ENCODE results near the gene UBE2E1.

Gene UBE2E1

DNA sequence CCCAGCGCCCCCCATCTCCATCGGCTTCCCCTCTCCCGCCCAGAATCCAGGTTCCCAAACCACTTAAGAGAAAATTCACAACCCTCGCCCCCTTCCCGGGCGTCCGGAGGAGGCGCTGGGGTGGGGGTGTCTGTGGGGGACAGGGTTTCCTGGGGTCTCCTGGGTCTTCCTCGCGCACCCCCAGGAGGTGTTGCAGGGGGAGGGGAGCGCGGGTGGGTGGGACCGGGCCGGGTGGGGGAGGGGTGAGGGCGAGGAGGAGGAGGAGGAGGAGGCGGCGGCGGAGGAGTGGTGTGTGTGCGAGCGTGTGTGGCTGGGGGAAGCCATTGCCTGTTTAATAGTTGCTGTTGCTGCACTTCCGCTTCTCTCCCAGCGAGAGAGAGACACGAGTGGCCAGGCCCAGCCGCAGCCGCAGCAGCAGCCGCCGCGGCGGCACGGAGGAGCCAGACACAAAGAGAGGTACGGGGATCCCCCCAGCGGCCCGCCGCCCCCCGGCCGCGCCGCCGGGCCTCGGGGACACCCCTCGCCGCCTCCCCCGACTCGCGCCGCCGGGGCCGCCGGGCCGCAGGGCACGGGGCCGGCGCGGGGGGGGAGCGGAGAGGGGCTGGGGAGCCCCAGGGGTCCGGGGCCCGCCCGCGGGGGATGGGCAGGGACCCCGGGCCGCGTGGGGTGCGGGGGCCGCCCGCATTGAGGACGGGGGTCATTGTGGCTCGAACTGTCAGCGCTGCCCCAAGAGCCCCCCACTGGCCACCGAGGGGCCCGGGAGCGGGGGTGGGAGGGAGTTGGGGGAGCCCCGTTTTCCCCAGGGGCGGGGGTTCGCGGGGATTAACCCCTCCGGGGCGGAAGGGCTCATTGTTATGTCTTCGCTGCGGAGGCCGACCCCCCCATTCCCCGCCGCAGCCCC, at the start of gene UBE2E1:
Gene UBE2E1 (plus strand): TSS at position 323 of the 901 bp plus-strand sequence. CDS start 1,315 bp downstream, outside the sequence.
- no peak for DNase-seq

GRCh38 chr3:23756206-23756840, 49.4 kb upstream of the UBE2E1 start:
- no peak for DNase-seq

DNA sequence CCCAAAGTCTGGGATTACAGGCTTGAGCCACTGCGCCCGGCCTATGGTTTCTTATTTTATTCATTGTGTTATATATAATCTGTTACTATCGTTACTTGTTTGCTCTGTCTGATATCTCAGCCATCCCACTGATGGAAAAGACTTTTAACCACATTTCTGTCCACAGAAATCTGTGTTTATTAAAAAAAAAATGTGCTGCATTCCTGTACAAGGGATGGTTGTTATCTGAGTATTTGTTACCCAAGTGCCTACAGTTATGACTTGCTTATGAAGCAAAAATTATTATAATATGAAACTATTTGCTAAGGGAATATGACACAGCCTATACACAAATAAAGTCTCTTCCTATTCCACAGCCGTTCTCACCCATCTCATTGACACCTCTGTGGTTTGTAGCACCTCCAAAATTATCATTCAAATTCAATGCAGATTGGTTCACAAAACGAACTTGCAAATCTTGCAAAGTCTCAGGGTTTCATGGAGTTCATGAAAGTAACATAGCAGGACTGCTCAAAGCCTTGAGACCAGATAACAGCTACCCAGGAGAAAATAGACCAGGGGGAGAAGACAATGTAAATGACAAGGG, 47.4 kb upstream of the UBE2E1 start:
- DNase-seq, result no peak

DNA sequence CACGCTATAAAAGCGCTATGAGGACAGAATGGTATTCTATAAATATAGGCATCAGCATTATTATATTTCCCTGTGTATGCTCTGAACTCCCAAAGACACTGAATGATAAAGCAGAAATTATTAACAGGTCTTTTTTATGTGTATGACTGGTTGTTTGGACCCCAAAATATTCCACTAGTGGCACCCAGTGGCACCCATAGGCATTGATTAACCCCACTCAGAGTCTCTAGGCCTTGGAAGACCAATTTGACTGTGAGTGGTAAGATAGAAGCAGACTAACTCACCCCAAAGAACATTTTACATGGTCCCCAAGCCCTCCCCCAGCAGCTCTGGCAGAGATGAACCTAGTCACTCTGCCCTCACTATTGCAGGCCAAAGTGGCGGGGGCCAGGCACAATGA, 45.4 kb upstream of the UBE2E1 start:
- DNase-seq, result no peak

DNA sequence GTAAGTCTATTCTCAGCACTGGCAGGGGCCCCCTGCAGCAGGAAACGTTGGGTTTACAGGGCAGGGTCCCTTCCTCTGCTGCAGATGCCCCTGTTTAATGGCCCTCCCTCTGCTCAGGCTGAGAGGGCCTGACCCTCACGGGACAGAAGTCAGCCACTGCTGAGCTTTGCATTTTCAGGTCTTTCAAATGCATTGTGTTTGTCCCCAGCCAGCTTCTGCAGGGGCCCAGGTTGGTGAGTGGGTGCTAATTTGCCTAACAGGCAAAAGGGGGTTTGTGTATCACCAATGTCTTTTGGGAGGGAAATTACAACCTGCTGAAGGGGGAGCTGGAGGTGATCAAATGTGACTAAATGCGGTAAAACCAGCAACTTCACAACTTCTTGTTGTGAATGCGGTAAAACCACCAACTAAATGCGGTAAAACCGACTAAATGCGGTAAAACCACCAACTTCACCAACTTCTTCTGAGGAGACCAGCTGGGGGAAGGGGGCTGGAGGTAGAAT, 44.8 kb upstream of the UBE2E1 start:
- DNase-seq, result no peak

GRCh38 chr3:23761440-23761896, 44.3 kb upstream of the UBE2E1 start:
- DNase-seq, result no peak

- no peak for DNase-seq
These were observed 43.5 kb upstream of the UBE2E1 start for GRCh38 chr3:23762214-23762613.

GRCh38 chr3:23762759-23763477, 42.8 kb upstream of the UBE2E1 start:
- no peak for DNase-seq

- no peak for DNase-seq
These were observed 41.3 kb upstream of the UBE2E1 start for GRCh38 chr3:23764407-23764806.

DNA sequence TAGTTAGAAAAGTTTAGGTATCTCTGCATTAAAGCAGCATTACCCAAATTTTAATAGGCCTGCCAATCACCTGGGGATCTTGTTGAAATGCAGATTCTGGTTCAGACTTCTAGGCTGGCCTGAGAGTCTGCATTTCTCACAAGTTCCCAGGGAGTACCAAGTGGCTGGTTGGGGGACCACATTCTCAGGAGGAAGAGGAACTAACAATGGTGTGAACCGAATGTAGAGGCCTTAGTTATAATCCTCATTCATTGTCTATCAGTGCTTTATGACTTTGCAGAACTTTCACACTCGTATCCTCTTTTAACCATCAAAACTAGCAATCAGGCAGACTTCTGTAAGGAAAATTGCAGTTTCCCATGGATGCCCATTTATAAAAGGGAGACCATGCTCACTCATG, 38.2 kb upstream of the UBE2E1 start:
- no peak for DNase-seq

DNA sequence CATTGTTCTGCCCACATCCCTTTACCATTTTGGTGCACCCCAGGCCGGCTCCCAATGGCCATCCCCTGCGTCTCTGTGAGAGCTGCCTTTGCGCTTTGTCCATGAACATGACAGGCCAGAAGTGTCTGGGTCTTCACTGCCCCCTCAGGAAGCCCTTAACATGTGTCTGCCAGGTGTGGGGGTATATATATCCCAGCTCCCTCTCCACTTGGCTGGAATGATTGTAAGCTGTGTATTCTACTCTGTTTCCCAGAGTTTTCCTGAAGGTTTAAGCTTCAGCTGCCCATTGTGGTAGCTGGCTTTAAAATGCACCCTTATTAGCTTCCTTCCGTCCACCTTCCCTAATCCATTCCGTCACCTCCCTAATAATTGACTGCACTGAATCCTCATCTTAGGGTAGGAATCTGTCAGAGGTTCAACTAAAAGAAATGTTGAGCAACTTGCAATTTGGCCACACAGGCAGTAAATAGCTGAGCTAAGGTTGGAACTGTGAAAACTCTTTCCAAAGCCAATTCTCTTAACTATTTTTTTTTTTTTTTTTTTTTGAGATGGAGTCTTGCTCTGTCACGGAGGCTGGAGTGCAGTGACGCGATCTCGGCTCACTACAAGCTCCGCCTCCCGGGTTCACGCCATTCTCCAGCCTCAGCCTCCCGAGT, 30.4 kb upstream of the UBE2E1 start:
- DNase-seq, result no peak

GRCh38 chr3:23776352-23776891, 29.3 kb upstream of the UBE2E1 start:
- DNase-seq, result peak; percentile 8 to 54

DNA sequence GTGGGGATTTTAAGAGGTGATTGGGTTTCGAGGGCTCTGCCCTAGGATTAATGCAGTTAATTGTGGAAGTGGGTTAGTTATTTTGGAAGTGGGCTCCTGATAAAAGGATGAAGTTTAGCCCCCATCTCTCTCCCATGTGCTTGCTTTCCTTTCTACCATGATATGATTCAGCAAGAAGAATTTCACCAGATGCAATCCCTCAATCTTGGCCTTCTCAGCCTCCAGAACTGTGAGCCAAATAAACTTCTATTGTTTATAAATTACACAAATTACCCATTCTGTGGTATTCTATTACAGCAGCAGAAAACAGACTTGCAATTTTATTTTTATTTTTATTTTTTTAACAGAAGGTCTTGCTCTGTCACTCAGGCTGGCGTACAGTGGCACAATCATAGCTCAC, 27.3 kb upstream of the UBE2E1 start:
- no peak for DNase-seq

DNA sequence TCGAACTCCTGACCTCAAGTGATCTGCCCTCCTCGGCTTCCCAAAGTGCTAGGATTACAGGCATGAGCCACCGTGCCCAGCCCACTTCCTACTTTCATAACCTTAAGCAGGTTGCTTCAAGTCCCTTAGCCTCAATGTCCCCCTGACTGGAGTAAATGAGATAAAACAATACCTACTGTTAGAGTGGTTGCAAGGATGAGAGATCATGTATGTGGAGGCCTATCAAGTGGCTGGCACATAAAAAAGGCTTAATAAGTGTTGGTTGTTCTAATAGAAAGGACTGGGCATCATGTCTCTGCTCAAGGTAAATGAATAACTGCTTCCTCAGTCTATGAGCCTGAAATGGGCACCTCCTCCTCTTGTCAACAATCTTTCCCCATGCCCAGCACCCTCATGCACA, 25.9 kb upstream of the UBE2E1 start:
- DNase-seq, result no peak

- DNase-seq, result no peak
These were observed 24.7 kb upstream of the UBE2E1 start for GRCh38 chr3:23781051-23781450.

DNA sequence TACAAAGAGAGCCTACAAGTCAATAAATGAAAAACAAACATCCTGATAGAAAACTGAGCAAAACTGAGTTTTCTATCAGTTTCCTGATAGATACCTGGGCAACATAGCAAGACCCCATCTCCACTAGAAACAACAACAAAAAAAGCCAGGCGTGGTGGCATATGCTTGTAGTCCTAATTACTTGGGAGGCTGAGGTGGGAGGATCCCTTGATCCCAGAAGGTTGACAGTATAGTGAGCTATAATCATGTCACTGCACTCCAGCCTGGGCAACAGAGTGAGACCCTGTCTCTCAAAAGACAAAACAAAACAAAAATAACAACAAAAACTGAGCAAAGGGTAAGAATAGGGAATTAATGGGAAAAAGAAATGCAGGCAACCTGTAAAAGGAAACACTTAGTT, 23.9 kb upstream of the UBE2E1 start:
- DNase-seq, result no peak

DNA sequence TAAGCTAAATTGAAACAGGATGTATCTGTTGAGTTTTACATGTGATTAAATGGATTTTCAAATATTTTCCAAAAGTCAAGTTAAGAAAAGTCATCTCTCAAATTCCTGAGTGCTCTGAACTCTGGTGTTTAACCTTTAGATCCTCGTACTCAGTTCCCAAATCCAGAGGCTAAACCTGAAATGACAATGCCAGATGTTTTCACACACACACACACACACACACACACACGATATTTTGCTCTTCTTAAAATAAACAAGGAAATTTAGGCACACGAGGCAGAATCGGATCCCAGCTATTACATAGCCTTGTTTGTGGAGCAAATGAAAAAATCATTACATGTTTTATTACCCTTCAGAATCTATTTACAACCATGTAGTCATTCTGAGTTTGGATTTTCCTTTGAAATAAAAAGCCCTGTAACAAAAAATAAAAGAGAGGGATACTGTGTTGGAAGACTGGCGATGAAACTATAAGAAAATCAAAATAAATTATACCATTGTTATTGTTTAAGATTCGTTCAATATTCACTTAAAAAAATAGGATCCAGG, 20.6 kb upstream of the UBE2E1 start:
- no peak for DNase-seq

DNA sequence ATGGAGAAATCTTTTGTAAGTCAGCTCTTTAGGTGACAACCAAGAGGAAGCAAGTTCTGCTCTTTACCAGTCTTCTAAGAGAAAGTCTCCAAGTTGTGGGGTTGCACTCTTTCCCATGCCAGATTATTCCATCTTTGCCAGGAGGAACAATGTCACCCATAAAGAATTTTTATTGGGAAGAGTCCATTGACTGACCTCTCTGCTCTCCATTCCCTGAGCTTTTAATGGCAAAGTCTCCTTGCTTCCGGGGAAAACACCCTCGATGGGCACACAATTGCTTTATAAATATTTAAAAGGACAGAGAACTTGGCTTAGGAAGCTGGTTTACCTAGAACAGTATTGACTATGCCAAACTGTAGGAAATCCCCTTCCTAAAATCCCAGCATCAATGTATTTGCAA, 19.9 kb upstream of the UBE2E1 start:
- DNase-seq, result no peak

GRCh38 chr3:23791678-23792077, 14.1 kb upstream of the UBE2E1 start:
- DNase-seq, result no peak

DNA sequence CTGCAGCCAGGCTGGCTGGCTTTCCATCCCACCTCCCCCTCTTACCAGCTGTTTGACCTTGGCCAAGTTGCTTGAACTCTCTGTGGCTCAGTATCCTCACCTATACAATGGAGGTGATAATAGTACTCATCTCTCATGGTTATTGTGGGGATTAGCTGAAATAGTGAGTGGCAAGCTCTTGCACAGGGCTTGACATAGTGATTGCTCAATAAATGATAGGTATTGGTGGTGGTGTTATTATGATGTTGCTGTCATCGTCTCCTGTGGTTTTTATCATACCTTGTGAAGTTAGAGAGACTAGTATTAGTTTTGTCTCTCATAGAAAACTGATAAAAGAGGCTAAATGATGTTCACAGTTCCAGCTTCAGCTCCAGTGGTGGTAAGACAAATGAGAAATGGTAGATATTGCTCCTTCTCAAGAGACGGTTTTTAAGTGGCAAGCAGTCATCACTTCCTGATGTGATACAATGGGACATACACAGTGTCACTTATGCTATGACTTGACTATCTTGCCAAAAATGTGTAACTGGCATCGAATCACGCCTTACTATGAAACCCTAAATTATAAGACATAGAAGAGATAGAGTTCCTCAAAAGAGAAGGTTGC, 12.1 kb upstream of the UBE2E1 start:
- DNase-seq, result no peak

- no peak for DNase-seq
These were observed 10.7 kb upstream of the UBE2E1 start for GRCh38 chr3:23795096-23795495.

Data from cerebellar nuclear complex (tissue), 1 donor.